ENCODE data around the gene FOLR2.
"Not testable (repeated sequence)": the region's sequence is repeated elsewhere in the genome, so short reads cannot be mapped to it uniquely, and the experiment has no call there.

FOLR2 gene

DNA sequence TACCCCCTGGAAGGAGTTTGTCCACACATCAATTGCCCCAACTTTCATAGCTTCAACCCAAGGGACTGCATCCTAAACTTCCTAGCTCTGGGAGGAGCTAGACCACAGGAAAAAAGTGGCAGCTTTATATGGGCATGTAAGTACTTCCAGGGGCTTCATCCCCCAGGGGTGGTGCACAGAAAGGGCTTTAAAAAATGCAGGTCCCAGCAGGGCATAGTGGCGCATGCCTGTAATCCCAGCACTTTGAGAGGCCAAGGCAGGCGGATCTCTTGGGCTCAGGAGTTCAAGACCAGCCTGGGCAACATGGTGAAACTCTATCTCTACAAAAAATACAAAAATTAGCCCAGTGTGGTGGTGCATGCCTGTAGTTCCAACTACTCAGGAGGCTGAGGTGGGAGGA is 9.8 kb upstream of the FOLR2 start:
- DNase-seq (ENCODE audit: low read depth in 2 of 2), result not testable (repeated sequence)

DNA sequence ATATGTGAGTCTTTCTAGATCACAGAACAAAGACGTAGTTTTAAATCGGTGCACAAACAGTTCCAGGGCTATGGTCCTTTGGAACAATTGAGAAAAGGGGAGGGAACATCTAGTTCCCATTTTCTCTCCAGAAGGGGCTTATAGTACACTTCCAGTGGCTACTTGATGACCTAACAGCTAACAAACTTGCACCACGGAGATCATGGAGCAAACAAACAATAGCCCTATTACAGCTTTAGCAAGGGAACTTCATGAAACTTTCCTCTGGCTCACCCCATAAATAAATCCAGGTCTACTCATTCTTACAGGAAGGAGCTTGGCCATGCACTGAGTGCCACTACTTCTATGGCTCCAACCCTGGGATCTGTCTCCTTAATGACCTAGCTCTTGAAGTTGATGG is 8.3 kb upstream of the FOLR2 start:
- no peak for DNase-seq (ENCODE audit: low read depth in 2 of 2)

DNA sequence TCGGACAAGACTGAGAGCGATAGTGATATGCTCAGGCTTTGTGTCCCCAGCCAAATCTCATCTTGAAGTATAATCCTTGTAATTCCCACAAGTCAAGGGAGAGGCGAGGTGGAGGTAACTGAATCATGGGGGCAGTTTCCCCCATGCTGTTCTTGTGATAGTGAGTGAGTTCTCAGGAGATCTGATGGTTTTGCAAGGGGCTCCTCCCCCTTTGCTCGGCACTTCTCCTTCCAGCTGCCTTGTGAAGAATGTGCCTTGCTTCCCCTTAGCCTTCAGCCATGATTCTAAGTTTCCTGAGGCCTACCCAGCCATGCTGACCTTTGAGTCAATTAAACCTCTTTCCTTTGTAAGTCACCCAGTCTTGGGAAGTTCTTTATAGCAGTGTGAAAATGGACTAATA is 7.5 kb upstream of the FOLR2 start:
- no peak for DNase-seq (ENCODE audit: low read depth in 2 of 2)

DNA sequence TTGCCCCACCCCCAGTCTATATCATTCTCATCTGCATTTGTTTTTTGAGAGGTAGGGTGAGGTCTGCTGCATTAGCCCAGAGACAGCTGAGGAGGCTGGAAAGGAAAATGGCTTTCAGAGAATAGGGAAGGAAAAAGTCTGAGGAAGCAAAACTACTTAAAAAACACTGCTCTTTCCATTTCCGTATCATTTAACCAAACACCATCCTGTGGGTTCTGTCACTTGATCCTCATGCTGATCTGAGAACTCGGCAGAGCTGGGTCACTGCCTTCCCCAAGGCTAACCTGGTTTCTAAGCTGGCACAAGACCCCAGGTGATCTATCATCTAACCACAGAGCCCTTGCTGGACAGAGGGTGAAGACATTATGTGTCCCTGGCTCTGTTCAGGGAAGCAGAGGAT is 1.2 kb downstream of the FOLR2 start:
- no peak for DNase-seq (ENCODE audit: low read depth in 2 of 2)

DNA sequence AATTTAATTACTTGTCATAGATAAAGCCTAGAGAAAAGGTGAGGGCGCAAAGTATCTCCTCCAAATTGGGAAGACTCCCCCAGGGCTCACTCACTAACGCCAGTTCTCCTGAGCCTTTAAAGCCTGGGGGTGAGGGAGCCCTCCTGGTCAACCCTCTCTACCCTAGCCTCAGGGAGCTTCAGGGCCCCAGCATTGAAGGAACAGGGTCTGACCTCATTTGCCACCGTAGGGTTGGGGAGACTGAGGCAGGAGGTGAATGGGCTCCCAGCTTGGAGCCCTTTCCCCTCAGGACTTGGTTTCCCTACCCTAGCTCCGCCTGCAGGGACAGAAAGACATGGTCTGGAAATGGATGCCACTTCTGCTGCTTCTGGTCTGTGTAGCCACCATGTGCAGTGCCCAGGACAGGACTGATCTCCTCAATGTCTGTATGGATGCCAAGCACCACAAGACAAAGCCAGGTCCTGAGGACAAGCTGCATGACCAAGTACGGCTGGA is 1.7 kb downstream of the FOLR2 start:
- DNase-seq (ENCODE audit: low read depth in 2 of 2), result no peak

DNA sequence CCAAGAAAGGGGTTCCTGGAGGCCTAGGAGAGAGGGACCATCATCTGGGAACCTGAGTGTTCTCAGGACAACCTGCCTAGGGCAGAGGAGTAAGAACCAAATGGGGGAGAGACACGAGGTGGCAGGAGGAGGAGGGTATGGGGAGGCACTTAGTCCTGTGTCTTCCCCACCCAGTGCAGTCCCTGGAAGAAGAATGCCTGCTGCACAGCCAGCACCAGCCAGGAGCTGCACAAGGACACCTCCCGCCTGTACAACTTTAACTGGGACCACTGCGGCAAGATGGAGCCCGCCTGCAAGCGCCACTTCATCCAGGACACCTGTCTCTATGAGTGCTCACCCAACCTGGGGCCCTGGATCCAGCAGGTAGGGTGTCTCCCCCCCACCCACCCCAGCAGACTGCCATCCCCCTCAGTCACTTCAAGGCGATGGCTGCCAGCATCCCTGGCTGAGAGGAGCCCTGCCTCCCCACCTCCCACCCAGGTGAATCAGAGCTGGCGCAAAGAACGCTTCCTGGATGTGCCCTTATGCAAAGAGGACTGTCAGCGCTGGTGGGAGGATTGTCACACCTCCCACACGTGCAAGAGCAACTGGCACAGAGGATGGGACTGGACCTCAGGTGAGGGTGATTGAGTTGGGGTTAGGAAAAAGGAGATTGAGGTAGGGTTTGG is 4.2 kb downstream of the FOLR2 start:
- no peak for DNase-seq (ENCODE audit: low read depth in 2 of 2)

DNA sequence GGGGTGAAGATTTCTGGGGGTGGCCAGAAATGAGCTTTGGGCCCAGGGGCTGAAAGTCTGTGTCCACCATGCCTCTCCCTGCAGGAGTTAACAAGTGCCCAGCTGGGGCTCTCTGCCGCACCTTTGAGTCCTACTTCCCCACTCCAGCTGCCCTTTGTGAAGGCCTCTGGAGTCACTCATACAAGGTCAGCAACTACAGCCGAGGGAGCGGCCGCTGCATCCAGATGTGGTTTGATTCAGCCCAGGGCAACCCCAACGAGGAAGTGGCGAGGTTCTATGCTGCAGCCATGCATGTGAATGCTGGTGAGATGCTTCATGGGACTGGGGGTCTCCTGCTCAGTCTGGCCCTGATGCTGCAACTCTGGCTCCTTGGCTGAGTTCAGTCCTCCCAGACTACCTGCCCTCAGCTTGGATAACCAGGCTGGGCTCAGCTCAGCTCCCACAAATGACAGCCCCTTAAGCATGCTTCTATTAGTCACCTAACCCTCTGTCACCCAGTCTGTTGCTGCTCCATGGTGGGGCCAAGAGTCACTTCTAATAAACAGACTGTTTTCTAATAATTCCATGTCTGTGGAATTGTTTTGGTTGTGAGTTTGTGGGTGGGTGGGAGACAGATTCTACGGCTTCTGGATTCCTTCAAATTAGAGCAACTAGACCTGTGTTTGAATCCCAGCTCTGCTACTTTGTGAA is 4.9 kb downstream of the FOLR2 start:
- DNase-seq (ENCODE audit: low read depth in 2 of 2), result no peak

DNA sequence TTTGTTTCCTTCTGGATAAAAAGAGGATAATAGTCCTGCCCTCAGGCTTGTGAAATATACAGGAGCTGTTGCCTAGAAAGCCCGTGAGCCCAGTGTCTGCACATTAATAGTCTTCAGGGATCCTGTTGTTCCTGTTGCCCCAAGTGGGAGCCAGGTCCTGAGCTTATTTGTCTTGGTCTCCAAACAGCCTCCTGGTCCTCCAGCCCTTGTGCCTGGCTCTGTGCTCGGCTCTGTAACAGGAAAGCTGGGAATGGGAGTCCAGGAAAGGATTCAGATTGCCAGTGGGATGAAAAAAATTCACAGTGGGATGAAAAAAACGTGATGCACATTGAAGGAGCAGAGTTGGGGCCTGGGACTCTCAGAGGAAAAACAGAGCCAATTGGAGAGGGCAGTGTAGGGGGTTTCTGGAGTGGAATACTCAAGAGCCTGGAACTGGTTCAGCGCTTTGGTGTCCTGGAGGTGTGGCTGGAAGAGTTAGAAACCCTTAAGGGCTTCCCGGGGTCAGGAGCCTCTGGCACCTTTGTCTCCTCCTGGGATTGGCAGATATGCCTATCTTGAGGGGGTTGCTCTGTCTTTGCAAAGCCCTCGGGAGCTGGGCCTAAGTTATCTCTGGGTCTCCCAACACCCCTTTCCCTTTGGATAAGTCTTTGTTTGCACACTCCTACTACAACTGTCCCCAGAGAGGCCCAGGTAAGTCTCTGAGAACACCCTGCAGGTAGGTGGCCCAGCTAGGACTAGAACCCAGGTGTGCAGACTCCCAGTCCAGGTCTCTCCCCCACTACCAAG is 5.7 kb downstream of the FOLR2 start:
- DNase-seq (ENCODE audit: low read depth in 2 of 2), result no peak

DNA sequence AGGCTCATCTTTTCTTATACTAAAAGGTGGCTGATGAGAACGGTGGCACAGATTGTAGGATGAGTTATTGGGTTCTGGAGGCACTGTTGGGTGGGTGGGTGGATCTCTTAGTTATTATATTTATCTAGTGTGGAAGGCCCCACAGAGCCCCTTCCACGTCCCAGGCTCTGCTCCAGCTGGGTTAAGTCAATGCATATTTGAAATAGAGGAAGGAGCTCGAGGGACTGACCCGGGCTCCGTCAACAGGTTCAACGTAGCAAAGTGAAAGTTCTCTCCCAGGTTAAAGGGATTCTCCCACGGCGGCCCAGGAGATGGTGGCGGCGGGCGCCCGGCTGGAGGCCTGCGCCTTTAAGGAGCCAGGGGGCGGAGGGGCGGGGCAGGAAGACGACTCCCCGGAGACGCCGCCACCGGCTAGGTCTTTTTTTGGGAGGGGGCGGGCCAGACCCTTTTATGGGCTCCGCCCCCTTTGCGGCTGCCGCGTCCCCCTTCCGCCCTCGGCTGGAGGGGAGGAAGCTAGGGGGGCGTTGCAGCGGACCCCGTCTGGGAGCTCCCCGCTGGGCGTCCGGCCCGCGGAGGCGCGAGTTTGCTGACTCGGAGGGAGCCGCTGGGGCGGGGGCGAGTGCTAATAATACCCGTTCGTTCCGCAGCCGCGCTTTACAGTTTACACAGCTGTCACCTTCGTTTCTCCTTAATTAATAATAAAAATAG is 6.5 kb downstream of the FOLR2 start:
- DNase-seq (ENCODE audit: low read depth in 2 of 2), result peak; percentile 84 to 94

DNA sequence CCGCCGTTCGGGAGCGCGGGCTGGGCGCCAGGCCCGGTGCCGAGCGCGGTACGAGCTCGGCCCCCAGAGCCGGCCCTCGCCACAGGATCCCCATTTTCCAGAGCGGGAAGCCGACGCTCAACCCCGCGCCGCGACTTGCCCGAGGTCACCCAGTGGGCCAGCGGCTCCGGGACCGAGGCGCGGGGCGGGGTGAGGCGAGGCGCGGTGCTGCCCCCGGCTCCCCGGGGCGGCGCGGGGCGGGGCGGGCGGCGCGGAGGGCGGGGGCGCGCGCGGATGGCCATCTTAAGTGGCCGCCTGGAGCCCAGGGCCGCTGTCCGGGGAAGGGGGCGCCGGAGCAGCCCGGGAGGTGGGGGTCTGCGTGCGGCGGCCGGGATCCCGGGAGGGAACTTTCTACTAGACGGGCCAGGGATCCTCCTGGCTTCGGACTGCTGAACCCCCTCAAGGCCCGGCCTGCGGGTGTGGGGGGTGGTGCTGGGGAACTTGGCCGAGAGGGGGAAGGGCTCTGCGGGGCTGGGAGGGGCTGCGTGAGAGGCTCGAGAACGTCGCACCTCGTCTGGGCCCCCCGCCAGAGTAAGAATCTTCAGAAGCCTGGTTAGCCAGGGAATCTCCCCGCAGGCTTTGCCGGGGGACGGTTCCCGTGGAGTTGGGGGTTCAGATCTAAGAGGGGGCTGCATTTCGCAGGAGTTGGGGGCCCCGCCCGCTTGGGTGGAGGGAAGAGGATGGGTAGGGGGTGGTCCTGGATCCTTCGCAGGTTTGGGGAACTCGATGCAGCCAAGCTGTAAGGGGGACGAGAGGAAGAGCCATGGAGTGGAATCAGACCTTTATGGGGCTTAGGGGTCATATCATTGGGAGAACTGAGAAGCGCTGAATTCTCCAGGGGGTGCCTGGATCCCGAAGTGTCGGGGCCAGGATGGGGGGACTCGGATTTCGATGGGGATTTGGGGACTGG is 7.3 kb downstream of the FOLR2 start:
- peak; percentile 50 to 62 for DNase-seq (ENCODE audit: low read depth in 2 of 2)

DNA sequence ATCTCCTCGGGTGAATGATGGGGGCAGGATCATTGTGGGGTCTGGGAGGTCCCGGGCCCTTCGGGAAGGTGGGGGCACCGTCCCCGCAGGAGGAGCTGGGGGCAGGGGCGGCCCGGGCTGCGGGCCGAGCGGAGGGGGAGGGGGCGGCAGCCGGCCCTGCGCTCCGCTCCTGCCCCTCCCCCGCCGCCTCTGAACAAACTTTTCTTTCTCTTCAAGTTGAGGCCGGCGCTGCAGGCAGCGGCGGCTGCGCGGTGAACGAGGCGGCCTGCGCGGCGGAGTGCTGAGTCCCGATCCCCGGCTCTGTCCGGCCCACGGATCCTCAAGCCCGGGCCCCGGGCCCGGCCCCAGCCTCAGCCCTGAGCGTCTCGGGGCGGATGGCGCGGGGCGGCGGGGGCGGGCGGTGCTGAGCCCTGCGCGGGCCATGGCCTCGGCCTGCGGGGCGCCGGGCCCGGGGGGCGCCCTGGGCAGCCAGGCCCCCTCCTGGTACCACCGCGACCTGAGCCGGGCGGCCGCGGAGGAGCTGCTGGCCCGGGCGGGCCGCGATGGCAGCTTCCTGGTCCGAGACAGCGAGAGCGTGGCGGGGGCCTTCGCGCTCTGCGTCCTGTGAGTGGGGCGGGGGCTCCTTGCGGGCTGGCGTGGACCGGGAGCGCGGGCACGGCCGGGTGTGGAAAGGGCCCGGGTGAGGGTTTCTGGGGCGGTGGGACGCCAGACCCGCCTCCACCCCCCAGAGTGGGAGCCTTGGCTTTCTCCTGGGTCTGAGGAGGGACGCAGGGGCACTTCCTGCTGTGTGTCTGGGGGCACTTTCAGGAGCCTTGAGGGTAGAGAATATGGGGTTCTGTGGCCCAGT is 8.2 kb downstream of the FOLR2 start, which contains the start of gene INPPL1:
Gene INPPL1, plus strand, starts transcription at position 204 of the 847 bp plus-strand sequence. Its CDS starts 218 bp downstream, at position 422.
- no peak for DNase-seq (ENCODE audit: low read depth in 2 of 2)

DNA sequence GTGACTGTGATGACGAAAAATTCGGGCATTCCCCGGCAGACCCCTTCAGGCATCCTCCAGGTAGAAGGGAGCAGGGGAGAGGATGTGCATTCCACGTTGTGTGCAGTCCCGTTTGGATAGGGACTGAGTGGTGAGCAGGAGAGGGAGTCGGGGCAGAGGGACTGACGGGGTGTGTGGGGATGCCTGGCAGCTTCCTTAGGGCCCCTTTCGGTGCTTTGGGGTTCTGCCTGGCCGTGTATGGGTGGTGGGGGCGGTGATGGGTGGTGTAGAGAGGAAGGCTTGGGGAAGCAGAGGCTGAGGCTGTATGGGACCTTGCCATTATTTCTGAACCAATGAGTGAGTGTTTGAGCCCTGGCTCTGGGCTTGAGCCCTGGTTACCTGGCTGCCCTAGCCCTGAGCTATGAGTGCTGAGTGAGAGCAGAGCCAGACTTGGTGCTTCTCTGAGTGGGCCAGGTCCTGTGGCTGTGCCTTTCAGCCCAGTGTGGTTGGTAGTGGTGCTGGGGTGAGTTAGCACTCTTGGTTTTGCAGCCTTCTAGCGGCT is 8.9 kb downstream of the FOLR2 start:
- DNase-seq (ENCODE audit: low read depth in 2 of 2), result no peak

DNA sequence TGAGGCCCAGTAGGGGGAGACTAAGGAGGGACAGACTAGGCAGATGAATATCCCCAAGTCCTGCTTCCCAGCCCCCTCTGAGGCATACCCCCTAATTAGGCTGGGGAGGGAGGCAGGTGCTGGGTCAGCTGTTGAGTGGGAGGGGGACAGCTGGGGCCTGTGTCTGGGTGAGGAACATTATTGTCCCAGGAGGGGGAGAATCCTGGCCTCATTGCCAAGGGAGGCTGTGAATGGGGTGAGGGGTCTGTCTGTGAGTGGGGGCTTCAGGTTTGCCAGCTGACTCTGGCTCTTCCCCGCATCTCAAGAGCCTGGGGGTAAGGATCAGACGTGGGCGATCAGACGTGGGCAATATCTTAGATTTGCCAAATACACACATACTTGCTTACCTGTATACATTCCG is 10.1 kb downstream of the FOLR2 start:
- DNase-seq (ENCODE audit: low read depth in 2 of 2), result no peak

DNA sequence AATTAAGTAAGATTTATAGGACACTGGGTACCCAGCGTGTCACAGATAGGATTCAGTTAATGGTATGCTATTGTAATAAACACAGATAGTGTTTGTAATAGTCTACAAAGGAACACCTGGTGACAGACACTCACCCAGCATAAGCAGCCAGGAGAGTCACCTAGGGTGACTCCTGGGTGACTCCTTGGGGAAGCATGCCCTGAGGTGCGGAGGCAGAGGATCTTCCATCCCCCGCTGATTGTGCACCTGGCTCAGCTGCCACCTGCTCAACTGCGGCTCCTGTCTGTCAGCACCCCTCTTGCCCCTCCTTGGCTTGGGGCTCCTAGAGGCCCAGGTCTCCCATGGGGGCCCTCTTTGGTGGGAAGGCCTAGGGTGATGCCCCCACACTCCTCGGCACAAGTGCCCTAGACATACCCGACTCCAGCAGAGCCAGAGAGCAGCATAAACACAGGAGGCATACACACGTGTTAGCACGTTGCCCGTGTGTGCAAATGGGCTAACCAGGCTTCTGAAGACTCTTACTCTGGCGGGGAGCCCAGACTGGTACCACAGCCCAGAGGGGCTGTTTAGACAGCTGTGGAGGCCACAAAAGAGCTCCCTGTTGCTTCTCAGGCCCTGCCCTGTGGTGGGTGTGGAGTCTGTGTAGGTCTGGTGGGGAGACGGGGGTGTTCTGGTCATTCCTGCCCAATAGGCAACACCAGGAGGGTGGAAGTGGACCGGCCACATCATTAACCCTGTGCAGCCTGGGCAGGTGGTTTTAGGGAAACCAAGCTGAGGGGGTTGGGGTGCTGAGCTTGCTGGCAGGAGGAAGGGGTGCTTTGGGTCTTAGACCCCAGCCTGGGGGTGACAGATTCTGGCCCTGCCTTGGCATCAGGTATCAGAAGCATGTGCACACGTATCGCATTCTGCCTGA is 11.0 kb downstream of the FOLR2 start:
- DNase-seq (ENCODE audit: low read depth in 2 of 2), result no peak

DNA sequence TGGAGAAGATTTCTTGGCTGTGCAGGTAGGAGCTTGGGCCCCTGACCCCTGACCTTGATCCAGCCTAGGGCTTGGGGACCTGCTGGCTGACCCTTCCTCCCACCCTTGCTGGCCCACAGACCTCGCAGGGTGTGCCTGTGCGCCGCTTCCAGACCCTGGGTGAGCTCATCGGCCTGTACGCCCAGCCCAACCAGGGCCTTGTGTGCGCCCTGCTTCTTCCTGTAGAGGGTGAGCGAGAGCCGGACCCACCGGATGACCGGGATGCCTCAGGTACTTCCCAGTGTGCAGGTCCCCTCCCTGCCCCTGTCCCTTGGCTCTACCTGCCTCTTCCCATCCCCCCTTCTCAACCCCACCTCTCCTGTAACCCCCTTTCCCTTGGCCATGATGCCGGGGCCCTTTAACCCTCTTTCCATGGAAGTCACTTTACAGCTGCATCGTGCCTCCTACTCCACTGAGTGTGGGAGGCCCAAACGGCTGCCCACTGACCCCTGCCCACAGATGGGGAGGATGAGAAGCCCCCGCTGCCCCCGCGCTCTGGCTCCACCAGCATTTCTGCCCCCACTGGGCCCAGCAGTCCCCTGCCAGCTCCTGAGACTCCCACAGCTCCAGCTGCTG is 11.7 kb downstream of the FOLR2 start:
- DNase-seq (ENCODE audit: low read depth in 2 of 2), result no peak

DNA sequence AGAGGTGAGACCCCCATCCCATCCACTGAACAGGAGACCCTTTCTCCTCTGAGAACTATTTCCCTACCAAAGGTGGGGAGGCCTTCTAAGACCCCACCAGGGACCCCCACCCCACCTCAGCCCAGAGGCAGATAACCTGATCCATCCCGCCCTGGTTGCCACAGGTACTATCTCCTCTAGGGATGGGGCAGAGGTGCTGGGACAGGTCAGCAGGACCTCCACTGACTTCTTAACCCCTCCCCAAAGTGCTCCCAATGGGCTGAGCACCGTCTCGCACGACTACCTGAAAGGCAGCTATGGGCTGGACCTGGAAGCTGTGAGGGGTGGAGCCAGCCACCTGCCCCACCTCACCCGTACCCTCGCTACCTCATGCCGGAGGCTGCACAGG is 12.2 kb downstream of the FOLR2 start:
- no peak for DNase-seq (ENCODE audit: low read depth in 2 of 2)

DNA sequence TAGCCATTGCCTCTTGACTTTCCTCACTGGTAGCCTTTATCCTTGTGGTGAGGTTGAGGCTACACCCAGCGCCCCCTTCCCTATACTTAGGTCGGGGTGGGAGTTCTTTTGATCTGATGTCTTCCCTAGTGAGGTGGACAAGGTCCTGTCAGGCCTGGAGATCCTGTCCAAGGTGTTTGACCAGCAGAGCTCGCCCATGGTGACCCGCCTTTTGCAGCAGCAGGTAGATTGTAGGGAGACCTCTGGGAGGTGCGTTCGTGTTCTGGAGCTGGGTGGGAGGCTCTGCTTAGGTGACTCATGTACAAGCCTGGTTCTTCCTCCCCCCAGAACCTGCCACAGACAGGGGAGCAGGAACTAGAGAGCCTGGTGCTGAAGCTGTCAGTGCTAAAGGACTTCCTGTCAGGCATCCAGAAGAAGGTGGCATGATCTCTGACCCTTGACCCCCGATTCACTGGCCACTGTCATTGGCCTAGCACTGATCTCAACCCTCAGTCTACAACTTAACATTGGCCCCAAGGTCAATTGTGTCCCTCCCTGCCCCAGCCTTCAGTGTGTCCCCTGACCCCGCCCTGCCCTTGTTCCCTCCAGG is 12.8 kb downstream of the FOLR2 start:
- DNase-seq (ENCODE audit: low read depth in 2 of 2), result no peak

Data from stimulated activated CD4-positive, alpha-beta T cell treated with anti-CD3 and anti-CD28 coated beads, Interleukin-4, amount 100 ng/mL, for 48 hours (primary cell).